Gastrocnemius medialis (tissue), 4 donors: Measurements from ENCODE around the gene CERK.

Experiments
- CTCF ChIP-seq, 5 experiments: fragments of 450-650 bp in 3 of 5; fragments of 200-600 bp in 2 of 5; sonication (generic) in 2 of 5; IDR thresholded peaks in 4 of 5; conservative IDR thresholded peaks in 1 of 5; 1 replicate in 4 of 5; 2 replicates in 1 of 5; pipeline ENCODE4 v1.5.1; 2016 to 2019; ENCODE audit warnings: antibody characterized with exemption in 5 of 5, mild to moderate bottlenecking in 3 of 5, moderate library complexity in 3 of 5
- POLR2A ChIP-seq, 2 donors: fragments of 450-650 bp; IDR thresholded peaks; one replicate each; pipeline ENCODE4 v1.6.1; 2017; ENCODE audit warnings: antibody characterized with exemption in 2 of 2, mild to moderate bottlenecking in 2 of 2, moderate library complexity in 2 of 2

- TF ChIP-seq CTCF (IDR thresholded peaks at IDR 0.05 in 4 of 5, conservative IDR thresholded peaks at IDR 0.05 in 1 of 5) (no peak), POLR2A (IDR thresholded peaks at IDR 0.05) (no peak)
These were observed 4.0 kb upstream of the CERK start for GRCh38 chr22:46741974-46742519.
